Endothelial cell of umbilical vein (primary cell): Measurements from ENCODE around the gene ENO4.

ENCODE experiments used
- EZH2 ChIP-seq: IDR thresholded peaks from 2 replicates; pipeline ENCODE4 v1.6.1; 2012; ENCODE audit warnings: borderline replicate concordance, low read depth, mild to moderate bottlenecking, moderate library complexity, low read length, inconsistent platforms; ENCODE audit not compliant: severe bottlenecking
- MYC ChIP-seq: IDR thresholded peaks from one replicate; pipeline ENCODE4 v1.6.1; 2011; ENCODE audit warnings: mild to moderate bottlenecking, low read depth, low read length
- POLR2AphosphoS5 ChIP-seq: IDR thresholded peaks from 2 replicates; pipeline ENCODE4 v1.6.1; 2012; ENCODE audit warnings: low read depth, mild to moderate bottlenecking, control low read depth, low read length, moderate library complexity; ENCODE audit not compliant: insufficient read depth
- TF ChIP-seq, protein P1 (sequence below), 2 donors: IDR thresholded peaks; 1 replicate in 1 of 2; 2 replicates in 1 of 2; pipeline ENCODE4 v1.5.1; 2011; ENCODE audit warnings: low read length in 2 of 2, mild to moderate bottlenecking in 2 of 2, moderate library complexity in 2 of 2, control low read depth in 1 of 2, inconsistent platforms in 1 of 2, low read depth in 1 of 2; ENCODE audit not compliant: insufficient read depth in 1 of 2; ENCODE audit errors: extremely low read depth in 1 of 2

DNA sequence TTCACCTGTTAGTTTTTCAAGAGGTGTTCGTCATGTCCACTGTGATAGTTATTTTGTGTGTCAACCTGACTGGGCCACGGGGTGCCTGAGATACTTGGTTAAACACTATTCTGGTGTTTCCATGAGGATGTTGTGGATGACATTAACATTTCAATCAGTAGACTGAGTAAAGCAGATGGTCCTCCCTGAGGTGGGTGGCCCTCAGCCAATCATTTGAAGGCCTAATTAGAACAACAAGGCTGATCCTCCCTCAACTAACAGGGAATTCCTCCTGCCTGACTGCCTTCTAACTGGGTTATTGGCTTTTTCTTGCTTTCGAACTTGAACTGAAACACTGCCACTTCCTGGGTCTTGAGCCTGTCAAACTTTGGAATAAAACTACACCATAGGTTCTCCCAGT, 75.8 kb downstream of the ENO4 start:
- TF ChIP-seq, protein P1, sequence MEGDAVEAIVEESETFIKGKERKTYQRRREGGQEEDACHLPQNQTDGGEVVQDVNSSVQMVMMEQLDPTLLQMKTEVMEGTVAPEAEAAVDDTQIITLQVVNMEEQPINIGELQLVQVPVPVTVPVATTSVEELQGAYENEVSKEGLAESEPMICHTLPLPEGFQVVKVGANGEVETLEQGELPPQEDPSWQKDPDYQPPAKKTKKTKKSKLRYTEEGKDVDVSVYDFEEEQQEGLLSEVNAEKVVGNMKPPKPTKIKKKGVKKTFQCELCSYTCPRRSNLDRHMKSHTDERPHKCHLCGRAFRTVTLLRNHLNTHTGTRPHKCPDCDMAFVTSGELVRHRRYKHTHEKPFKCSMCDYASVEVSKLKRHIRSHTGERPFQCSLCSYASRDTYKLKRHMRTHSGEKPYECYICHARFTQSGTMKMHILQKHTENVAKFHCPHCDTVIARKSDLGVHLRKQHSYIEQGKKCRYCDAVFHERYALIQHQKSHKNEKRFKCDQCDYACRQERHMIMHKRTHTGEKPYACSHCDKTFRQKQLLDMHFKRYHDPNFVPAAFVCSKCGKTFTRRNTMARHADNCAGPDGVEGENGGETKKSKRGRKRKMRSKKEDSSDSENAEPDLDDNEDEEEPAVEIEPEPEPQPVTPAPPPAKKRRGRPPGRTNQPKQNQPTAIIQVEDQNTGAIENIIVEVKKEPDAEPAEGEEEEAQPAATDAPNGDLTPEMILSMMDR (IDR thresholded peaks at IDR 0.05; ENCODE audit: extremely low read depth in 1 of 2, insufficient read depth in 1 of 2, low read depth in 1 of 2, low read length in 2 of 2) = no peak
- no peak for TF ChIP-seq MYC
- no peak for TF ChIP-seq EZH2
- no peak for TF ChIP-seq POLR2AphosphoS5
